HG02759 (cell line): ENCODE measurements around the gene DNAAF1.

ENCODE experiments used
- ATAC-seq: cut with Tn5 transposase; IDR thresholded peaks from one replicate; pipeline ENCODE4 v1.9.1; 2021; ENCODE audit warnings: mild to moderate bottlenecking, moderate library complexity; ENCODE audit not compliant: unreplicated experiment

DNAAF1 gene

GRCh38 chr16:84121007-84121406 is 24.1 kb upstream of the DNAAF1 start:
- ATAC-seq, result no peak

GRCh38 chr16:84124257-84125073 is 20.6 kb upstream of the DNAAF1 start:
- ATAC-seq, result no peak

GRCh38 chr16:84131117-84131516 is 14.0 kb upstream of the DNAAF1 start:
- no peak for ATAC-seq

- ATAC-seq, result no peak
These were observed 12.4 kb upstream of the DNAAF1 start for GRCh38 chr16:84132527-84133285.

- ATAC-seq, result no peak
These were observed 8.6 kb upstream of the DNAAF1 start for GRCh38 chr16:84136331-84137125.

- no peak for ATAC-seq
These were observed 7.8 kb upstream of the DNAAF1 start for GRCh38 chr16:84137287-84137686.

- ATAC-seq, result no peak
These were observed 7.2 kb upstream of the DNAAF1 start for GRCh38 chr16:84137769-84138357.

- ATAC-seq, result no peak
These were observed 6.6 kb upstream of the DNAAF1 start for GRCh38 chr16:84138500-84138823.

GRCh38 chr16:84138824-84139627 is 6.1 kb upstream of the DNAAF1 start:
- ATAC-seq, result peak; percentile 53

- no peak for ATAC-seq
These were observed 5.4 kb upstream of the DNAAF1 start for GRCh38 chr16:84139628-84140258.

GRCh38 chr16:84141143-84141670 is 3.9 kb upstream of the DNAAF1 start:
- no peak for ATAC-seq

GRCh38 chr16:84143081-84143480 is 2.0 kb upstream of the DNAAF1 start:
- ATAC-seq, result no peak

- no peak for ATAC-seq
These were observed 1.3 kb upstream of the DNAAF1 start for GRCh38 chr16:84143784-84144199.

- no peak for ATAC-seq
These were observed 774 bp upstream of the DNAAF1 start for GRCh38 chr16:84144209-84144858.

- no peak for ATAC-seq
These were observed 5.8 kb downstream of the DNAAF1 start for GRCh38 chr16:84150926-84151325.

GRCh38 chr16:84153660-84154214 is 8.6 kb downstream of the DNAAF1 start:
- ATAC-seq, result no peak

- no peak for ATAC-seq
These were observed 10.1 kb downstream of the DNAAF1 start for GRCh38 chr16:84155226-84155625.

GRCh38 chr16:84155771-84156170 is 10.7 kb downstream of the DNAAF1 start:
- ATAC-seq, result no peak

- ATAC-seq, result no peak
These were observed 11.3 kb downstream of the DNAAF1 start for GRCh38 chr16:84156342-84156784.
